Right lobe of liver (tissue), 4 donors: ENCODE measurements around the gene NLRP12.
"Not testable (repeated sequence)": the region's sequence is repeated elsewhere in the genome, so short reads cannot be mapped to it uniquely, and the experiment has no call there.

ENCODE experiments used
- POLR2A ChIP-seq: fragments of 450-650 bp; IDR thresholded peaks from one replicate; pipeline ENCODE4 v1.6.1; 2017; ENCODE audit warnings: antibody characterized with exemption, mild to moderate bottlenecking
- TF ChIP-seq, protein P1 (sequence below), 4 donors: fragments of 200-600 bp in 3 of 4; fragments of 450-650 bp in 1 of 4; IDR thresholded peaks; one replicate each; pipeline versions ENCODE4 v1.5.1 to v1.8.0; 2016 to 2022; ENCODE audit warnings: antibody characterized with exemption in 4 of 4, mild to moderate bottlenecking in 2 of 4
- donor health status: DM: no; HTN: no; CAD: no.
- donor health status: DM: no; HTN: no; CAD: no.
- donor health status: DM: no; HTN: yes; CAD: no.

DNA sequence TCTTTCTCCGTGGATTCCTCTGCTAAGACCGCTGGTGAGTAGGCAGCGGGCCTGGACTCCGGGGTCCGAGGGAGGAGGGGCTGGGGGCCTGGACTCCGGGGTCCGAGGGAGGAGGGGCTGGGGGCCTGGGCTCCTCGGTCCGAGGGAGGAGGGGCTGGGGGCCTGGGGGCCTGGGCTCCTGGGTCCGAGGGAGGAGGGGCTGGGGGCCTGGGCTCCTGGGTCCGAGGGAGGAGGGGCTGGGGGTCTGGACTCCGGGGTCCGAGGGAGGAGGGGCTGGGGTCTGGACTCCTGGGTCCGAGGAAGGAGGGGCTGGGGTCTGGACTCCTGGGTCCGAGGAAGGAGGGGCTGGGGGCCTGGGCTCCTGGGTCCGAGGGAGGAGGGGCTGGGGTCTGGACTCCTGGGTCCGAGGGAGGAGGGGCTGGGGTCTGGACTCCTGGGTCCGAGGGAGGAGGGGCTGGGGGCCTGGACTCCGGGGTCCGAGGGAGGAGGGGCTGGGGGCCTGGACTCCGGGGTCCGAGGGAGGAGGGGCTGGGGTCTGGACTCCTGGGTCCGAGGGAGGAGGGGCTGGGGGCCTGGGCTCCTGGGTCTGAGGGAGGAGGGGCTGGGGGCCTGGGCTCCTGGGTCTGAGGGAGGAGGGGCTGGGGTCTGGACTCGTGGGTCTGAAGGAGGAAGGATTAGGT lies 45.8 kb upstream of the NLRP12 start:
- TF ChIP-seq, protein P1, sequence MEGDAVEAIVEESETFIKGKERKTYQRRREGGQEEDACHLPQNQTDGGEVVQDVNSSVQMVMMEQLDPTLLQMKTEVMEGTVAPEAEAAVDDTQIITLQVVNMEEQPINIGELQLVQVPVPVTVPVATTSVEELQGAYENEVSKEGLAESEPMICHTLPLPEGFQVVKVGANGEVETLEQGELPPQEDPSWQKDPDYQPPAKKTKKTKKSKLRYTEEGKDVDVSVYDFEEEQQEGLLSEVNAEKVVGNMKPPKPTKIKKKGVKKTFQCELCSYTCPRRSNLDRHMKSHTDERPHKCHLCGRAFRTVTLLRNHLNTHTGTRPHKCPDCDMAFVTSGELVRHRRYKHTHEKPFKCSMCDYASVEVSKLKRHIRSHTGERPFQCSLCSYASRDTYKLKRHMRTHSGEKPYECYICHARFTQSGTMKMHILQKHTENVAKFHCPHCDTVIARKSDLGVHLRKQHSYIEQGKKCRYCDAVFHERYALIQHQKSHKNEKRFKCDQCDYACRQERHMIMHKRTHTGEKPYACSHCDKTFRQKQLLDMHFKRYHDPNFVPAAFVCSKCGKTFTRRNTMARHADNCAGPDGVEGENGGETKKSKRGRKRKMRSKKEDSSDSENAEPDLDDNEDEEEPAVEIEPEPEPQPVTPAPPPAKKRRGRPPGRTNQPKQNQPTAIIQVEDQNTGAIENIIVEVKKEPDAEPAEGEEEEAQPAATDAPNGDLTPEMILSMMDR (IDR thresholded peaks at IDR 0.05), result not testable (repeated sequence)
- not testable (repeated sequence) for TF ChIP-seq POLR2A
